H1 (cell line): ENCODE data around the gene KEL. TPM values are rescaled to one million over a fixed set of nuclear protein-coding genes. Genes with fewer than 3 reads are reported as not detected.

Experiments used
- CTCF ChIA-PET: fragments of 300-600 bp; sonication (Branson Sonifier 250); formaldehyde crosslinking; loops from one replicate; lab custom pipeline; 2021; ENCODE audit not compliant: partially characterized antibody; lab: Charles Lee
- POLR2A ChIA-PET: fragments of 300-600 bp; sonication (Branson Sonifier 250); formaldehyde crosslinking; loops from one replicate; lab custom pipeline; 2021; ENCODE audit warnings: inconsistent platforms; ENCODE audit not compliant: partially characterized antibody; lab: Charles Lee
- DNase-seq, 2 experiments: peaks; one replicate each; pipeline versions ENCODE4 v3.0.0 to v3.0.0-alpha.2; 2010 to 2022; ENCODE audit warnings: low spot score in 2 of 2, low read depth in 1 of 2, mixed read lengths in 1 of 2
- FAIRE-seq: peaks from 2 replicates; lab custom pipeline; 2011; peaks lifted over from hg19 to GRCh38; lab: Jason Lieb, UNC
- H2AFZ ChIP-seq: 2 replicates; pipeline ENCODE4 v1.8.1; 2012; ENCODE audit warnings: low read length, inconsistent platforms
- H2AK5ac ChIP-seq: 2 replicates; pipeline ENCODE4 v1.6.1; 2013; ENCODE audit warnings: low read depth, low read length
- H2BK120ac ChIP-seq: replicated peaks from 2 replicates; pipeline ENCODE3; 2013; ENCODE audit warnings: low read depth, low read length, inconsistent platforms
- H2BK12ac ChIP-seq: 2 replicates; pipeline ENCODE4 v1.6.1; 2013; ENCODE audit warnings: low read depth, low read length
- H2BK15ac ChIP-seq: 2 replicates; pipeline ENCODE4 v1.6.1; 2013; ENCODE audit warnings: low read length
- H2BK20ac ChIP-seq: 2 replicates; pipeline ENCODE4 v1.6.1; 2013; ENCODE audit warnings: low read length
- H2BK5ac ChIP-seq: 2 replicates; pipeline ENCODE4 v1.6.1; 2013; ENCODE audit warnings: low read depth, low read length
- H3K14ac ChIP-seq: 2 replicates; pipeline ENCODE4 v1.6.1; 2013; ENCODE audit warnings: inconsistent platforms; ENCODE audit not compliant: insufficient read length
- H3K18ac ChIP-seq: 2 replicates; pipeline ENCODE4 v1.6.1; 2013; ENCODE audit warnings: low read length; ENCODE audit errors: extremely low read depth
- H3K23ac ChIP-seq: 2 replicates; pipeline ENCODE4 v1.6.1; 2013; ENCODE audit warnings: inconsistent platforms; ENCODE audit not compliant: insufficient read length
- H3K23me2 ChIP-seq: 2 replicates; pipeline ENCODE4 v1.6.1; 2013; ENCODE audit warnings: low read depth, low read length
- H3K27ac ChIP-seq: 2 replicates; pipeline ENCODE4 v1.6.1; 2011; ENCODE audit warnings: low read depth, low read length, inconsistent platforms
- H3K27me3 ChIP-seq, 4 experiments: replicated peaks in 1 of 4; 1 replicate in 1 of 4; 2 replicates in 3 of 4; pipeline versions ENCODE4 v1.6.1 to v1.8.1; 2011 to 2013; ENCODE audit warnings: low read length in 3 of 4, mild to moderate bottlenecking in 3 of 4, inconsistent platforms in 2 of 4, mixed read lengths in 2 of 4, moderate library complexity in 1 of 4; ENCODE audit not compliant: control insufficient read depth in 3 of 4, insufficient read depth in 3 of 4; ENCODE audit errors: extremely low read depth in 1 of 4
- H3K36me3 ChIP-seq, 4 experiments: 2 replicates each; pipeline versions ENCODE4 v1.6.1 to v1.8.1; 2011 to 2013; ENCODE audit warnings: mild to moderate bottlenecking in 4 of 4, low read length in 3 of 4, moderate library complexity in 2 of 4, control low read depth in 1 of 4, inconsistent platforms in 1 of 4; ENCODE audit not compliant: insufficient read depth in 4 of 4, control insufficient read depth in 2 of 4
- H3K4ac ChIP-seq: replicated peaks from 2 replicates; pipeline ENCODE3; 2013; ENCODE audit warnings: low read length, low read depth, mixed read lengths, inconsistent platforms; ENCODE audit not compliant: insufficient read length
- H3K4me1 ChIP-seq, 4 experiments: replicated peaks in 1 of 4; 1 replicate in 1 of 4; 2 replicates in 3 of 4; pipeline versions ENCODE4 v1.6.1 to v1.8.1; 2011 to 2013; ENCODE audit warnings: low read length in 3 of 4, inconsistent platforms in 2 of 4, mixed read lengths in 1 of 4; ENCODE audit not compliant: insufficient read depth in 4 of 4, control insufficient read depth in 3 of 4
- H3K4me2 ChIP-seq, 2 experiments: 2 replicates each; pipeline versions ENCODE4 v1.6.1 to v1.8.1; 2011 to 2013; ENCODE audit warnings: low read depth in 2 of 2, low read length in 2 of 2, control low read depth in 1 of 2, inconsistent platforms in 1 of 2, mild to moderate bottlenecking in 1 of 2; ENCODE audit not compliant: insufficient read depth in 1 of 2
- H3K4me3 ChIP-seq, 4 experiments: fragments of 200-600, 300-600 bp in 1 of 4; sonication (generic), shearing (Covaris generic), sonication (Bioruptor Twin) in 1 of 4; 2 replicates each; pipeline versions ENCODE4 v1.5.1 to v1.8.1; 2011 to 2016; ENCODE audit warnings: low read length in 4 of 4, low read depth in 3 of 4, control low read depth in 2 of 4, inconsistent platforms in 2 of 4, mild to moderate bottlenecking in 2 of 4, mixed read lengths in 1 of 4, moderate library complexity in 1 of 4; ENCODE audit not compliant: insufficient read depth in 2 of 4; ENCODE audit errors: extremely low read depth in 1 of 4
- H3K56ac ChIP-seq: replicated peaks from 2 replicates; pipeline ENCODE3; 2013; ENCODE audit warnings: low read depth, mild to moderate bottlenecking, mixed read lengths, low read length, inconsistent platforms; ENCODE audit not compliant: insufficient read length
- H3K79me1 ChIP-seq: 2 replicates; pipeline ENCODE4 v1.6.1; 2013; ENCODE audit warnings: low read depth, low read length, control low read depth
- H3K79me2 ChIP-seq, 2 experiments: 2 replicates each; pipeline versions ENCODE4 v1.6.1 to v1.8.1; 2012 to 2013; ENCODE audit warnings: low read length in 2 of 2, mild to moderate bottlenecking in 2 of 2, inconsistent platforms in 1 of 2; ENCODE audit not compliant: insufficient read depth in 2 of 2, control insufficient read depth in 1 of 2
- H3K9ac ChIP-seq, 4 experiments: replicated peaks in 1 of 4; 1 replicate in 1 of 4; 2 replicates in 3 of 4; pipeline versions ENCODE4 v1.6.1 to v1.8.1; 2011 to 2013; ENCODE audit warnings: low read depth in 3 of 4, low read length in 3 of 4, control low read depth in 2 of 4, mild to moderate bottlenecking in 2 of 4, moderate library complexity in 2 of 4, inconsistent platforms in 1 of 4; ENCODE audit errors: extremely low read depth in 1 of 4
- H3K9me3 ChIP-seq, 2 experiments: 2 replicates each; pipeline versions ENCODE4 v1.6.1 to v1.8.1; 2012 to 2013; ENCODE audit warnings: mild to moderate bottlenecking in 2 of 2, moderate library complexity in 2 of 2, control low read depth in 1 of 2, inconsistent platforms in 1 of 2, low read depth in 1 of 2, low read length in 1 of 2, mixed read lengths in 1 of 2; ENCODE audit not compliant: insufficient read depth in 2 of 2
- H4K20me1 ChIP-seq, 2 experiments: replicated peaks in 1 of 2; 2 replicates each; pipeline versions ENCODE3 to v1.8.1; 2011 to 2013; ENCODE audit warnings: inconsistent platforms in 2 of 2, low read length in 2 of 2, mild to moderate bottlenecking in 1 of 2; ENCODE audit not compliant: insufficient read depth in 2 of 2, control insufficient read depth in 1 of 2
- H4K5ac ChIP-seq: 2 replicates; pipeline ENCODE4 v1.6.1; 2013; ENCODE audit warnings: low read length, low read depth, mixed read lengths, inconsistent platforms; ENCODE audit not compliant: insufficient read length
- H4K8ac ChIP-seq: 2 replicates; pipeline ENCODE4 v1.8.0; 2013; ENCODE audit warnings: mild to moderate bottlenecking, moderate library complexity, low read length, inconsistent platforms; ENCODE audit not compliant: insufficient read depth; ENCODE audit errors: extremely low read depth
- H4K91ac ChIP-seq: replicated peaks from 2 replicates; pipeline ENCODE3; 2013; ENCODE audit warnings: low read length, mixed read lengths, inconsistent platforms; ENCODE audit not compliant: insufficient read length
- CHD2 ChIP-seq: IDR thresholded peaks from 2 replicates; pipeline ENCODE4 v1.6.1; 2012; ENCODE audit warnings: low read length, improper control_type of control experiment
- CTCF ChIP-seq, 3 experiments: IDR thresholded peaks; 1 replicate in 2 of 3; 2 replicates in 1 of 3; pipeline versions ENCODE4 v1.5.1 to v1.6.1; 2011; ENCODE audit warnings: low read length in 3 of 3, mild to moderate bottlenecking in 3 of 3, inconsistent platforms in 2 of 3, low read depth in 1 of 3, moderate library complexity in 1 of 3; ENCODE audit not compliant: insufficient read depth in 1 of 3; ENCODE audit errors: control extremely low read depth in 1 of 3
- RAD21 ChIP-seq, 2 experiments: IDR thresholded peaks in 1 of 2; conservative IDR thresholded peaks in 1 of 2; 2 replicates each; pipeline ENCODE4 v1.6.1; 2011; ENCODE audit warnings: low read depth in 2 of 2, low read length in 2 of 2, improper control_type of control experiment in 1 of 2, inconsistent platforms in 1 of 2, mild to moderate bottlenecking in 1 of 2, moderate library complexity in 1 of 2
- SRF ChIP-seq: IDR thresholded peaks from 2 replicates; pipeline ENCODE4 v1.6.1; 2011; ENCODE audit warnings: mild to moderate bottlenecking, low read depth, low read length, moderate library complexity
- WGBS, 2 experiments: shearing (Covaris generic) in 1 of 2; methylation state at CpG; one replicate each; pipeline versions ENCODE4 v1.1.6 to v1.1.7; 2013 to 2015; ENCODE audit warnings: low lambda C conversion rate in 2 of 2, mixed read lengths in 2 of 2, inconsistent platforms in 1 of 2, low coverage in 1 of 2, missing lambda C conversion rate in 1 of 2; ENCODE audit not compliant: insufficient replicate concordance in 2 of 2, insufficient coverage in 1 of 2, insufficient read length in 1 of 2; ENCODE audit errors: extremely low coverage in 1 of 2, missing lambda C conversion rate in 1 of 2; 5-methylcytosine and 5-hydroxymethylcytosine counted together
- polyA plus RNA-seq, 7 experiments: library from polyadenylated mRNA; depleted of rRNA in 3 of 7; stranded (reverse) in 5 of 7; unstranded in 2 of 7; fragments of >200 nt in 5 of 7; fragments of 200-250 nt in 2 of 7; gene quantifications; 1 replicate in 5 of 7; 2 replicates in 1 of 7; 4 replicates in 1 of 7; pipeline versions ENCODE4 v1.2.1 to v1.2.3, GENCODE V29; 2011 to 2013; ENCODE audit warnings: missing spikeins in 2 of 7, mixed read lengths in 2 of 7
- total RNA-seq: library from RNA; stranded (reverse); fragmentation: NEBNext Ultra II Directional; extraction: Animal tissue kit (Norgen Biotek cat#: 25700); gene quantifications from 2 replicates; pipeline ENCODE4 v1.2.1, GENCODE V29; 2021

The KEL gene
- total and polyA plus RNA-seq, 2 of the 8 experiments (the other 6 are each of a cell fraction or from before 2014, with no cell fraction given), result 1.8 to 1.9 TPM

- Histone ChIP-seq H3K23me2 (no peaks in the 10 kb centered on the region), H3K9me3 (no peaks in the 10 kb centered on the region; a peak in 1 of 4 replicates), H4K91ac (no peak overlapping the region), H3K36me3 (no peaks in the 10 kb centered on the region), H2AK5ac (no peak overlapping the region), H3K4me2 (no peak overlapping the region), H3K79me1 (no peaks in the 10 kb centered on the region), H3K4ac (no peak overlapping the region), H2AFZ (no peak overlapping the region), H2BK15ac (no peak overlapping the region), H4K5ac (no peak overlapping the region), H3K23ac (no peak overlapping the region), H3K79me2 (no peaks in the 10 kb centered on the region), H3K56ac (no peak overlapping the region), H3K4me3 (no peak overlapping the region), H3K9ac (no peak overlapping the region), H3K14ac (no peak overlapping the region), H2BK5ac (no peak overlapping the region), H2BK120ac (no peak overlapping the region), H3K4me1 (no peaks in the 10 kb centered on the region), H2BK20ac (no peak overlapping the region), H3K27me3 (no peaks in the 10 kb centered on the region), H4K20me1 (no peaks in the 10 kb centered on the region), H4K8ac (no peak overlapping the region), H2BK12ac (no peak overlapping the region), H3K18ac (no peak overlapping the region), H3K27ac (no peak overlapping the region)
- ChIA-PET POLR2A (no interaction called here), CTCF (interaction anchor here (0.7 to 19.0 kb wide), 59 partner anchors 11 to 700 kb away, joined by 3 to 480 read pairs (median 5); partner anchors contain the start of genes EPHB6, OR9A2, TAS2R40 and TRPV5)
- FAIRE-seq (peak; percentile 84), DNase-seq (no peak)
- WGBS, 2 experiments, result 65% methylated on average over 3 of the region's 3 CpGs; no CpG with 5 or more reads in 1 of the 2 experiments
- TF ChIP-seq RAD21 (IDR thresholded peaks at IDR 0.05 in 1 of 2, conservative IDR thresholded peaks at IDR 0.05 in 1 of 2; ENCODE audit: low read depth in 2 of 2, low read length in 2 of 2), result peak; percentile 79 to 86
- TF ChIP-seq CHD2, result no peak
- peak in 2 of 3 experiments; percentile 53 to 64; a peak in 3 of 4 replicates for TF ChIP-seq CTCF (IDR thresholded peaks at IDR 0.05; ENCODE audit: control extremely low read depth in 1 of 3, insufficient read depth in 1 of 3, low read depth in 1 of 3, low read length in 3 of 3)
- no peak for TF ChIP-seq SRF
Measured at GRCh38 chr7:143002106-143002505, 39.9 kb upstream of the KEL start.
